ENCODE results near the gene PTMS.

- TF ChIP-seq EZH2 (IDR thresholded peaks at IDR 0.05; ENCODE audit: insufficient read depth, poor library complexity, severe bottlenecking): no peak
- TF ChIP-seq EZH2phosphoT487 (IDR thresholded peaks at IDR 0.05; ENCODE audit: insufficient read depth, low read depth): no peak
These were observed 7.6 kb downstream of the PTMS start for GRCh38 chr12:6773590-6774351.

Data from GM23248 (cell line).